Immature natural killer cell (primary cell): ENCODE results near the gene MORC2. TPM values are rescaled to one million over a fixed set of nuclear protein-coding genes. Genes with fewer than 3 reads are reported as not detected.
A peak's percentile ranks its signal among the peaks of the same experiment; 100 is the strongest.

Experiments
- DNase-seq, 3 donors: peaks; one replicate each; pipeline ENCODE4 v3.0.0; 2022; ENCODE audit warnings: mixed read lengths in 1 of 3
- H3K27ac Mint-ChIP-seq, 6 donors: one replicate each; pipeline ENCODE4 v1.8.0; 2020; ENCODE audit warnings: mixed read lengths in 6 of 6, mild to moderate bottlenecking in 5 of 6, inconsistent platforms in 4 of 6, moderate library complexity in 3 of 6
- H3K27me3 Mint-ChIP-seq, 3 donors: one replicate each; pipeline ENCODE4 v1.8.0; 2020 to 2021; ENCODE audit warnings: low read depth in 3 of 3, mild to moderate bottlenecking in 3 of 3, mixed read lengths in 3 of 3, moderate library complexity in 3 of 3, inconsistent platforms in 1 of 3
- H3K36me3 Mint-ChIP-seq, 3 donors: one replicate each; pipeline ENCODE4 v1.8.0; 2020; ENCODE audit warnings: mixed read lengths in 3 of 3, inconsistent platforms in 2 of 3, mild to moderate bottlenecking in 2 of 3
- H3K4me1 Mint-ChIP-seq, 2 donors: one replicate each; pipeline ENCODE4 v1.8.0; 2020; ENCODE audit warnings: inconsistent platforms in 2 of 2, mild to moderate bottlenecking in 2 of 2, mixed read lengths in 2 of 2, moderate library complexity in 1 of 2
- H3K4me3 Mint-ChIP-seq, 5 donors: one replicate each; pipeline ENCODE4 v1.8.0; 2020; ENCODE audit warnings: mild to moderate bottlenecking in 5 of 5, mixed read lengths in 5 of 5, inconsistent platforms in 3 of 5, moderate library complexity in 3 of 5
- H3K9me3 Mint-ChIP-seq, 6 donors: one replicate each; pipeline ENCODE4 v1.8.0; 2020; ENCODE audit warnings: mild to moderate bottlenecking in 6 of 6, mixed read lengths in 6 of 6, inconsistent platforms in 4 of 6, moderate library complexity in 3 of 6
- polyA plus RNA-seq, 3 donors: library from polyadenylated mRNA; unstranded; fragments of 300-500 nt; fragmentation: Illumina TruSeq; gene quantifications; one replicate each; pipeline ENCODE4 v1.2.3, GENCODE V29; 2021

The MORC2 gene
- polyA plus RNA-seq, 3 donors from 2014 or later, result 1.1 to 6.9 TPM; not detected in 1

GRCh38 chr22:30885591-30885990 is 83.0 kb downstream of the MORC2 start:
- Mint-ChIP-seq H3K27ac (no peak overlapping the region), H3K4me1 (no peaks in the 10 kb centered on the region), H3K36me3 (peaks cover 0 to 7% (median 0%) of the 10 kb centered on the region in 3 donors), H3K27me3 (peaks cover 0 to 1% (median 0%) of the 10 kb centered on the region in 3 donors), H3K4me3 (no peak overlapping the region), H3K9me3 (no peaks in the 10 kb centered on the region)
- DNase-seq, result no peak

GRCh38 chr22:30885001-30885366 is 83.6 kb downstream of the MORC2 start:
- H3K36me3 Mint-ChIP-seq, result peaks cover 0 to 7% (median 0%) of the 10 kb centered on the region in 3 donors
- no peak overlapping the region for H3K4me3 Mint-ChIP-seq
- H3K9me3 Mint-ChIP-seq, result no peaks in the 10 kb centered on the region
- peaks cover 0 to 1% (median 0%) of the 10 kb centered on the region in 3 donors for H3K27me3 Mint-ChIP-seq
- H3K27ac Mint-ChIP-seq, result no peak overlapping the region
- DNase-seq, result no peak
- H3K4me1 Mint-ChIP-seq, result no peaks in the 10 kb centered on the region

- Mint-ChIP-seq H3K36me3 (peaks cover 0 to 7% (median 0%) of the 10 kb centered on the region in 3 donors), H3K27ac (peak overlapping the region in 1 of 6 donors; percentile 20), H3K4me3 (no peak overlapping the region), H3K27me3 (peaks cover 0 to 1% (median 0%) of the 10 kb centered on the region in 3 donors), H3K4me1 (no peaks in the 10 kb centered on the region), H3K9me3 (no peaks in the 10 kb centered on the region)
- DNase-seq, result no peak
Measured at GRCh38 chr22:30884211-30885000, 84.2 kb downstream of the MORC2 start.

GRCh38 chr22:30883586-30884145 is 84.9 kb downstream of the MORC2 start:
- H3K4me1 Mint-ChIP-seq, result no peaks in the 10 kb centered on the region
- H3K36me3 Mint-ChIP-seq, result peaks cover 0 to 3% (median 0%) of the 10 kb centered on the region in 3 donors
- peaks cover 0 to 1% (median 0%) of the 10 kb centered on the region in 3 donors for H3K27me3 Mint-ChIP-seq
- no peaks in the 10 kb centered on the region for H3K9me3 Mint-ChIP-seq
- no peak overlapping the region for H3K27ac Mint-ChIP-seq
- DNase-seq, result no peak
- no peak overlapping the region for H3K4me3 Mint-ChIP-seq

GRCh38 chr22:30882974-30883533 is 85.5 kb downstream of the MORC2 start:
- H3K9me3 Mint-ChIP-seq, result no peaks in the 10 kb centered on the region
- no peak overlapping the region for H3K4me3 Mint-ChIP-seq
- no peak for DNase-seq
- H3K4me1 Mint-ChIP-seq, result no peaks in the 10 kb centered on the region
- H3K36me3 Mint-ChIP-seq, result peaks cover 0 to 3% (median 0%) of the 10 kb centered on the region in 3 donors
- peaks cover 0 to 1% (median 0%) of the 10 kb centered on the region in 3 donors for H3K27me3 Mint-ChIP-seq
- H3K27ac Mint-ChIP-seq, result no peak overlapping the region

- Mint-ChIP-seq H3K4me3 (no peak overlapping the region), H3K36me3 (peaks cover 0 to 3% (median 0%) of the 10 kb centered on the region in 3 donors), H3K4me1 (no peaks in the 10 kb centered on the region), H3K9me3 (no peaks in the 10 kb centered on the region), H3K27me3 (peaks cover 0 to 1% (median 0%) of the 10 kb centered on the region in 3 donors), H3K27ac (no peak overlapping the region)
- DNase-seq, result no peak
Measured at GRCh38 chr22:30882184-30882717, 86.3 kb downstream of the MORC2 start.

- Mint-ChIP-seq H3K4me3 (no peak overlapping the region), H3K27me3 (peaks cover 0 to 2% (median 1%) of the 10 kb centered on the region in 3 donors), H3K27ac (no peak overlapping the region), H3K9me3 (no peaks in the 10 kb centered on the region), H3K36me3 (peaks cover 0 to 2% (median 0%) of the 10 kb centered on the region in 3 donors), H3K4me1 (no peaks in the 10 kb centered on the region)
- DNase-seq, result no peak
Measured at GRCh38 chr22:30881361-30882183, 87.0 kb downstream of the MORC2 start.

- Mint-ChIP-seq H3K27me3 (peaks cover 0 to 2% (median 1%) of the 10 kb centered on the region in 3 donors), H3K4me1 (no peaks in the 10 kb centered on the region), H3K4me3 (no peak overlapping the region), H3K27ac (no peak overlapping the region), H3K36me3 (no peaks in the 10 kb centered on the region), H3K9me3 (no peaks in the 10 kb centered on the region)
- no peak for DNase-seq
Measured at GRCh38 chr22:30880847-30881246, 87.7 kb downstream of the MORC2 start.

- Mint-ChIP-seq H3K4me1 (no peaks in the 10 kb centered on the region), H3K36me3 (no peaks in the 10 kb centered on the region), H3K27me3 (peaks cover 0 to 2% (median 1%) of the 10 kb centered on the region in 3 donors), H3K9me3 (no peaks in the 10 kb centered on the region), H3K4me3 (no peak overlapping the region), H3K27ac (no peak overlapping the region)
- DNase-seq, result no peak
Measured at GRCh38 chr22:30880181-30880601, 88.4 kb downstream of the MORC2 start.

- Mint-ChIP-seq H3K36me3 (no peaks in the 10 kb centered on the region), H3K27ac (no peak overlapping the region), H3K9me3 (no peaks in the 10 kb centered on the region), H3K4me1 (no peaks in the 10 kb centered on the region), H3K27me3 (peaks cover 0 to 3% (median 2%) of the 10 kb centered on the region in 3 donors), H3K4me3 (no peak overlapping the region)
- DNase-seq, result no peak
Measured at GRCh38 chr22:30879415-30879797, 89.2 kb downstream of the MORC2 start.

GRCh38 chr22:30878516-30879414 is 89.8 kb downstream of the MORC2 start:
- no peak for DNase-seq
- no peaks in the 10 kb centered on the region for H3K4me1 Mint-ChIP-seq
- no peaks in the 10 kb centered on the region for H3K9me3 Mint-ChIP-seq
- no peaks in the 10 kb centered on the region for H3K36me3 Mint-ChIP-seq
- H3K27ac Mint-ChIP-seq, result no peak overlapping the region
- H3K27me3 Mint-ChIP-seq, result peaks cover 0 to 3% (median 2%) of the 10 kb centered on the region in 3 donors
- H3K4me3 Mint-ChIP-seq, result no peak overlapping the region

- no peaks in the 10 kb centered on the region for H3K36me3 Mint-ChIP-seq
- no peak for DNase-seq
- peaks cover 0 to 3% (median 2%) of the 10 kb centered on the region in 3 donors for H3K27me3 Mint-ChIP-seq
- no peak overlapping the region for H3K4me3 Mint-ChIP-seq
- no peak overlapping the region for H3K27ac Mint-ChIP-seq
- H3K4me1 Mint-ChIP-seq, result no peaks in the 10 kb centered on the region
- H3K9me3 Mint-ChIP-seq, result no peaks in the 10 kb centered on the region
Measured at GRCh38 chr22:30877662-30878515, 90.7 kb downstream of the MORC2 start.
